ENCODE results near the gene SNX30. TPM values are rescaled to one million over a fixed set of nuclear protein-coding genes. Genes with fewer than 3 reads are reported as not detected.

The SNX30 gene
- total and polyA plus RNA-seq, 7 donors, result 0.55 to 2.8 (median 1.6) TPM

GRCh38 chr9:112783551-112783954 is 33.0 kb downstream of the SNX30 start:
- no peak for TF ChIP-seq CTCF (IDR thresholded peaks at IDR 0.05)
- H3K9me3 ChIP-seq, result no peaks in the 10 kb centered on the region
- H3K27ac ChIP-seq, result no peak overlapping the region
- intact Hi-C loops (cut with DNase I), result no loop called here
- peaks cover 17% of the 10 kb centered on the region for H3K4me1 ChIP-seq
- WGBS, 3 donors, result 56 to 67% (median 60%) methylated on average over 4 of the region's 4 CpGs
- H3K27me3 ChIP-seq (ENCODE audit: insufficient read depth in 3 of 3, low read length in 2 of 3), result no peaks in the 10 kb centered on the region
- DNase-seq, result no peak
- no peak overlapping the region for H3K4me3 ChIP-seq
- no peaks in the 10 kb centered on the region for H3K36me3 ChIP-seq (ENCODE audit: insufficient read depth in 1 of 2, low read depth in 1 of 2)
- no peak for ATAC-seq

DNA sequence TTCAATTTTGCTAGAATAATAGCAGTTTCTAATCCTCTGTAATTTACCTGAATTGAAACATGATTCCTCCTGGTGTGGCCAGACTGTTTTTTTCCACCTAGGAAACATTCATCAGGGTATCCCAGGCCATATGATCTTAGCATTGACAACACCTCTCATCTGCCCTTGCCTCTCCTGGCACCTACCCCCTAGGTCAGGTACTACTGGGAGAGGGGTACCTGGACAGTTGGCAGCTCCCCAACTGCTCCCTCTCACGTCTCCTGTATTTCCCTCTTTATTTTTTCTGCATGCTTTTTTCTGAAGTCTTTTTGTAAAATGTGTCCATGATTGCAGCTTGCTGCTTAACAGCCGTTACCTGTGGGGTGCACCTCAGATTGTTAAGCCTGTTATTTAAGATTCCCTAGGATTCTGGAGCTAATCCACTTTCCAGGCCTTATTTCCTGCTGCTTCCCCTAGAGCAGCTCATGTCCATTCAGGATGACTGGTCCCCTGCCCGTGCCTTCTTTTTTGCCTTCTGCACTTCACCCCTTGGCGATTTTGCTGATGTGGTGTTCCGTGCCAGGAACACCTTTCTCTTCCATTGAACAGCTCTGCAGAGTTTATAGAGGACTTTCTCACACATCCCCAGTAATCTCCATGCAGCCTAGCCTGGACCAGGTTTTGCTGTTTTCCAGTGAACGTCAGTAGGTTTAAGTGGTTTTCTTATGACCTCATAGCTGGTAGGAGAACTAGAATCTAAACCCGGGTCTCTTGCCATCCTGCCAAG is 33.6 kb downstream of the SNX30 start:
- Histone ChIP-seq H3K9me3 (no peaks in the 10 kb centered on the region), H3K4me1 (peaks cover 17% of the 10 kb centered on the region), H3K27ac (no peak overlapping the region), H3K27me3 (ENCODE audit: insufficient read depth in 3 of 3, low read length in 2 of 3) (no peaks in the 10 kb centered on the region), H3K4me3 (no peak overlapping the region), H3K36me3 (ENCODE audit: insufficient read depth in 1 of 2, low read depth in 1 of 2) (no peaks in the 10 kb centered on the region)
- DNase-seq (no peak), ATAC-seq (peak in 1 of 4 donors; percentile 24)
- 27 to 38% (median 28%) methylated on average over 7 of the region's 7 CpGs for WGBS, 3 donors
- intact Hi-C loops (cut with DNase I), result no loop called here
- no peak for TF ChIP-seq CTCF (IDR thresholded peaks at IDR 0.05)

DNA sequence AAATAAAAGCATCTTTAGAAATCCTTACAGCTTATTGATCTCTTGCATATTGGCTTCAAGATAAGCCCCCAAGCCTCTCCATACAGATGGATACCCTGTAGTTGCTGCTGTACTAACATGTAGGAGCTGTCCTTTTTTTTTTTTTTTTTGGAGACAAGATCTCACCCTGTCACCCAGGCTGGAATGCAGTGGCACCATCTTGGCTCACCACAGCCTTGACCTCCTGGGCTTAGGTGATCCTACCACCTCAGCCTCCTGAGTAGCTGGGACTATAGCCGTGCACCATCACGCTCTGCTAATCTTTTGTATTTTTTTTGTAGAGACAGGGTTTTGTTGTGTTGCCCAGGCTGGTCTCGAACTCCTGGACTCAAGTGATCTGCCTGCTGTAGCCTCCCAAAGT is 35.4 kb downstream of the SNX30 start:
- Histone ChIP-seq H3K9me3 (no peaks in the 10 kb centered on the region), H3K27ac (no peak overlapping the region), H3K36me3 (ENCODE audit: insufficient read depth in 1 of 2, low read depth in 1 of 2) (no peaks in the 10 kb centered on the region), H3K4me1 (peaks cover 25% of the 10 kb centered on the region), H3K4me3 (no peak overlapping the region), H3K27me3 (ENCODE audit: insufficient read depth in 3 of 3, low read length in 2 of 3) (no peaks in the 10 kb centered on the region)
- DNase-seq (no peak), ATAC-seq (no peak)
- intact Hi-C loops (cut with DNase I), result no loop called here
- no peak for TF ChIP-seq CTCF (IDR thresholded peaks at IDR 0.05)
- 99 to 100% (median 99%) methylated on average over 3 of the region's 3 CpGs for WGBS, 3 donors

DNA sequence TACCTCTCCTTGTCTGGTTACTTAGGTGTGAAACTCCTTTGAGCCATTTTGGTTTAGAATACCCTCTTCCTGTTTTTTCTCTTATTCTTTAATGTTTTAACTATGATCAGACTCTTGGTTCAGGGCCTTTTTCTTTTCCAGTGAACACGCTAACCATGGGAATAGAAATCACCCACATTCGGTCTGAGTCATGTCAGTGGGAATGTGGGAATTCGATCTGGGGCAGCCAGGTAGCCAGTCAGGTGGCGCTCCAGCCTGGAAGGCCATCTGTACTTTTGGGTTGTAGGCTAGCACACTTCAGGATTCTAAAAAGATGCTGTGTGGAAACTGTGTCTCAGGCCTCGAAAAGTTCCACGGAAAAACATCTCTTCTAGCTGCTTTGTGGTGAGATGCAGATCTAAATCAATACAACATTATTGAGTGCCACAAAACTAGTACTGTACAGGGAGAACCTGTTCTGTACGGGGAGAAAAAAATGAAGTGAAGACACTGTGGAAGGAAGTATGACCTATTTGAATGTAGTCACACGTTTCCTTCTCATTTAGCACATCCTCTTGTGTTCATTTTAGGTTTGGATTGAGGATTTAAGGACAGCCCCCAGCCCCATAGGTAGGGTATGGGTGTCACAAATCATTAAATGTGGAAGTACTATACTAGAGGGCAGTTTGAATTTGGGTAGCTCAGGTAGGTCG is 36.4 kb downstream of the SNX30 start:
- no peak overlapping the region for H3K27ac ChIP-seq
- no peak for TF ChIP-seq CTCF (IDR thresholded peaks at IDR 0.05)
- intact Hi-C loops (cut with DNase I), result no loop called here
- H3K4me1 ChIP-seq, result peaks cover 23% of the 10 kb centered on the region
- DNase-seq, result no peak
- H3K27me3 ChIP-seq (ENCODE audit: insufficient read depth in 3 of 3, low read length in 2 of 3), result no peaks in the 10 kb centered on the region
- 79 to 86% (median 80%) methylated on average over 9 of the region's 9 CpGs for WGBS, 3 donors
- H3K9me3 ChIP-seq, result no peaks in the 10 kb centered on the region
- H3K4me3 ChIP-seq, result no peak overlapping the region
- no peak for ATAC-seq
- H3K36me3 ChIP-seq (ENCODE audit: insufficient read depth in 1 of 2, low read depth in 1 of 2), result no peaks in the 10 kb centered on the region

All from psoas muscle (tissue), 8 donors.